Right atrium auricular region (tissue), 2 donors: ENCODE results near the gene STX10. TPM values are rescaled to one million over a fixed set of nuclear protein-coding genes. Genes with fewer than 3 reads are reported as not detected.

ENCODE experiments used
- DNase-seq: peaks from one replicate; pipeline ENCODE4 v3.0.0-alpha.2; 2019; ENCODE audit warnings: low spot score
- H3K27ac ChIP-seq, 2 donors: fragments of 200-600 bp; sonication (generic); 1 replicate in 1 of 2; 2 replicates in 1 of 2; pipeline ENCODE4 v1.5.1; 2016 to 2019
- H3K27me3 ChIP-seq, 2 donors: fragments of 200-600 bp; sonication (generic); one replicate each; pipeline versions ENCODE4 v1.5.1 to v1.6.0; 2017 to 2019
- H3K36me3 ChIP-seq: fragments of 200-600 bp; sonication (generic); one replicate; pipeline ENCODE4 v1.5.1; 2016
- H3K4me1 ChIP-seq, 2 donors: fragments of 200-600 bp; sonication (generic); one replicate each; pipeline versions ENCODE4 v1.5.1 to v1.6.0; 2017 to 2019
- H3K4me3 ChIP-seq, 2 donors: fragments of 200-600 bp; sonication (generic); 1 replicate in 1 of 2; 2 replicates in 1 of 2; pipeline ENCODE4 v1.5.1; 2017 to 2019; ENCODE audit warnings: mild to moderate bottlenecking in 1 of 2, moderate library complexity in 1 of 2
- H3K9me3 ChIP-seq, 2 donors: fragments of 200-600 bp; sonication (generic); one replicate each; pipeline ENCODE4 v1.5.1; 2019
- CTCF ChIP-seq, 2 donors: fragments of 200-600 bp; sonication (generic); IDR thresholded peaks; one replicate each; pipeline ENCODE4 v1.5.1; 2019; ENCODE audit warnings: antibody characterized with exemption in 2 of 2
- total RNA-seq, 2 donors: library from RNA; depleted of rRNA; stranded (reverse); fragments of >200 nt; gene quantifications; one replicate each; pipeline ENCODE4 v1.1.0, GENCODE V29; 2016

The STX10 gene
- total RNA-seq, 2 donors from 2014 or later: 33.1 to 39.2 TPM

GRCh38 chr19:13118424-13119193 is 31.6 kb downstream of the STX10 start:
- Histone ChIP-seq H3K4me1 (peaks cover 0 to 48% of the 10 kb centered on the region in 2 donors), H3K27me3 (no peaks in the 10 kb centered on the region), H3K4me3 (peak overlapping the region; percentile 95 to 99), H3K27ac (peak overlapping the region; percentile 53 to 66), H3K36me3 (peaks cover 1% of the 10 kb centered on the region), H3K9me3 (no peaks in the 10 kb centered on the region)
- TF ChIP-seq CTCF (IDR thresholded peaks at IDR 0.05): no peak
- DNase-seq: no peak

- DNase-seq: peak; percentile 84
- no peak for TF ChIP-seq CTCF (IDR thresholded peaks at IDR 0.05)
- peaks cover 0 to 48% of the 10 kb centered on the region in 2 donors for H3K4me1 ChIP-seq
- no peaks in the 10 kb centered on the region for H3K27me3 ChIP-seq
- peaks cover 5% of the 10 kb centered on the region for H3K36me3 ChIP-seq
- H3K4me3 ChIP-seq: peak within 1 kb of the TSS; percentile 95 to 99
- H3K9me3 ChIP-seq: no peaks in the 10 kb centered on the region
- peak within 1 kb of the TSS; percentile 75 to 81 for H3K27ac ChIP-seq
These were observed 32.3 kb downstream of the STX10 start, which contains the start of gene NACC1 for GRCh38 chr19:13117772-13118423. TSS of gene NACC1 (plus strand) at chr19:13118264. CDS start at chr19:13135208, 16,944 bp downstream.

- no peak for DNase-seq
- Histone ChIP-seq H3K36me3 (peaks cover 10% of the 10 kb centered on the region), H3K27ac (peak overlapping the region; percentile 75 to 81), H3K9me3 (no peaks in the 10 kb centered on the region), H3K4me3 (peak overlapping the region; percentile 87 to 99), H3K4me1 (peaks cover 0 to 48% of the 10 kb centered on the region in 2 donors), H3K27me3 (no peaks in the 10 kb centered on the region)
- no peak for TF ChIP-seq CTCF (IDR thresholded peaks at IDR 0.05)
These were observed 32.9 kb downstream of the STX10 start for GRCh38 chr19:13117176-13117771.

- peak within 1 kb of the TSS; percentile 75 to 81 for H3K27ac ChIP-seq
- peaks cover 0 to 48% of the 10 kb centered on the region in 2 donors for H3K4me1 ChIP-seq
- H3K36me3 ChIP-seq: peaks cover 11% of the 10 kb centered on the region
- H3K4me3 ChIP-seq: peak within 1 kb of the TSS; percentile 87 to 99
- TF ChIP-seq CTCF (IDR thresholded peaks at IDR 0.05): no peak
- H3K27me3 ChIP-seq: no peaks in the 10 kb centered on the region
- H3K9me3 ChIP-seq: no peaks in the 10 kb centered on the region
- peak; percentile 96 for DNase-seq
These were observed 33.6 kb downstream of the STX10 start, which contains the start of gene TRMT1 for GRCh38 chr19:13116282-13117175. TSS of gene TRMT1 (minus strand) at chr19:13116740. CDS start at chr19:13116399, 341 bp downstream.

GRCh38 chr19:13115936-13116281 is 34.3 kb downstream of the STX10 start:
- H3K27me3 ChIP-seq: no peaks in the 10 kb centered on the region
- H3K9me3 ChIP-seq: no peaks in the 10 kb centered on the region
- peak overlapping the region; percentile 75 to 81 for H3K27ac ChIP-seq
- H3K4me3 ChIP-seq: peak overlapping the region; percentile 87 to 99
- H3K4me1 ChIP-seq: peaks cover 0 to 44% of the 10 kb centered on the region in 2 donors
- no peak for DNase-seq
- TF ChIP-seq CTCF (IDR thresholded peaks at IDR 0.05): no peak
- peaks cover 11% of the 10 kb centered on the region for H3K36me3 ChIP-seq
